K562 (cell line): ENCODE results near the gene ODF2. TPM values are rescaled to one million over a fixed set of nuclear protein-coding genes. Genes with fewer than 3 reads are reported as not detected.

Experiments
- BHLHE40 ChIP-seq: IDR thresholded peaks from 2 replicates; pipeline ENCODE4 v1.6.1; 2011; ENCODE audit warnings: low read length, improper control_type of control experiment
- CCAR2 ChIP-seq: fragments of 200-400 bp; formaldehyde crosslinking; IDR thresholded peaks from 2 replicates; pipeline ENCODE4 v1.6.1; 2017; ENCODE audit warnings: mild to moderate bottlenecking, low read depth, low read length
- GATA2 ChIP-seq: sonication (generic); formaldehyde crosslinking; IDR thresholded peaks from 2 replicates; pipeline ENCODE4 v1.4.0; 2020; ENCODE audit warnings: mild to moderate bottlenecking, missing genetic modification reagents
- ILK ChIP-seq: fragments of 450-650 bp; IDR thresholded peaks from 2 replicates; pipeline ENCODE4 v1.6.1; 2016; ENCODE audit warnings: missing genetic modification characterization, low read depth, mild to moderate bottlenecking, missing compliant biosample characterization, moderate library complexity, borderline replicate concordance
- MTA1 ChIP-seq: fragments of 450-650 bp; IDR thresholded peaks from 2 replicates; pipeline ENCODE4 v1.6.1; 2017; ENCODE audit warnings: borderline replicate concordance
- NFE2L1 ChIP-seq: fragments of 450-650 bp; IDR thresholded peaks from 2 replicates; pipeline ENCODE4 v1.6.1; 2016; ENCODE audit warnings: missing genetic modification characterization, low read depth, mild to moderate bottlenecking, missing compliant biosample characterization, moderate library complexity, borderline replicate concordance
- NFIX ChIP-seq: fragments of 250-450 bp; sonication (Bioruptor Pico); IDR thresholded peaks from 2 replicates; pipeline ENCODE4 v1.4.0; 2020; ENCODE audit warnings: low read depth, mild to moderate bottlenecking, moderate library complexity
- NFYB ChIP-seq: IDR thresholded peaks from 2 replicates; pipeline ENCODE4 v1.6.1; 2011; ENCODE audit warnings: mild to moderate bottlenecking, moderate library complexity; ENCODE audit not compliant: insufficient read length; ENCODE audit errors: extremely low read depth
- NR2C2 ChIP-seq, 2 experiments: fragments of 200-800 bp in 1 of 2; sonication (Bioruptor generic) in 1 of 2; sonication (generic) in 1 of 2; formaldehyde crosslinking in 1 of 2; IDR thresholded peaks; 2 replicates each; pipeline versions ENCODE4 v1.6.1 to v1.8.0; 2016 to 2022; ENCODE audit warnings: mild to moderate bottlenecking in 1 of 2, missing compliant biosample characterization in 1 of 2, missing genetic modification characterization in 1 of 2, missing genetic modification reagents in 1 of 2
- SETDB1 ChIP-seq: IDR thresholded peaks from one replicate; pipeline ENCODE4 v1.6.1; 2012; ENCODE audit warnings: low read length, control low read depth, inconsistent platforms
- XRCC5 ChIP-seq: fragments of 200-400 bp; formaldehyde crosslinking; IDR thresholded peaks from 2 replicates; pipeline ENCODE4 v1.6.1; 2017; ENCODE audit warnings: low read depth, mild to moderate bottlenecking, low read length
- ZNF133 ChIP-seq: fragments of 250-450 bp; sonication (Bioruptor Pico); IDR thresholded peaks from 2 replicates; pipeline ENCODE4 v1.4.0; 2020; ENCODE audit warnings: mild to moderate bottlenecking
- ZNF696 ChIP-seq: fragments of 250-450 bp; sonication (Bioruptor Pico); conservative IDR thresholded peaks from 2 replicates; pipeline ENCODE4 v1.4.0; 2020; ENCODE audit warnings: mild to moderate bottlenecking, moderate library complexity
- polyA plus RNA-seq, 8 experiments: library from polyadenylated mRNA; depleted of rRNA in 4 of 8; stranded (reverse) in 5 of 8; unstranded in 3 of 8; fragments of >200 nt; fragmentation: Nextera tagmentation in 2 of 8; fragmentation: Illumina TruSeq in 1 of 8; extraction: Ambion mirVana in 2 of 8; extraction: Trizol in 1 of 8; gene quantifications; 2 replicates each; pipeline versions ENCODE4 v1.2.1 to v1.2.3, GENCODE V29; 2011 to 2014; ENCODE audit warnings: inconsistent platforms in 1 of 8, missing spikeins in 1 of 8
- total RNA-seq, 7 experiments: library from RNA; depleted of rRNA in 6 of 7; stranded (reverse); fragments of >200 nt in 6 of 7; fragmentation: Illumina TruSeq in 2 of 7; extraction: Trizol in 2 of 7; gene quantifications; 2 replicates each; pipeline versions ENCODE4 v1.2.1 to v1.2.3, GENCODE V29; 2011 to 2021; ENCODE audit warnings: low replicate concordance in 1 of 7
- TF ChIP-seq, protein P1 (sequence below): sonication (generic); formaldehyde crosslinking; IDR thresholded peaks from 2 replicates; pipeline ENCODE4 v1.8.0; 2022; ENCODE audit warnings: mild to moderate bottlenecking, missing genetic modification reagents
- TF ChIP-seq, protein P2 (sequence below): fragments of 250-450 bp; sonication (Bioruptor Pico); IDR thresholded peaks from 2 replicates; pipeline ENCODE4 v1.4.0; 2020; ENCODE audit warnings: mild to moderate bottlenecking, moderate library complexity
- TF ChIP-seq, protein P3 (sequence below): fragments of 450-650 bp; IDR thresholded peaks from 2 replicates; pipeline ENCODE4 v1.6.1; 2018; ENCODE audit not compliant: partially characterized antibody

ODF2 gene
- total and polyA plus RNA-seq, 9 of the 15 experiments (the other 6 are each of a cell fraction or from before 2014, with no cell fraction given): 16.5 to 83.2 (median 69.7) TPM

DNA sequence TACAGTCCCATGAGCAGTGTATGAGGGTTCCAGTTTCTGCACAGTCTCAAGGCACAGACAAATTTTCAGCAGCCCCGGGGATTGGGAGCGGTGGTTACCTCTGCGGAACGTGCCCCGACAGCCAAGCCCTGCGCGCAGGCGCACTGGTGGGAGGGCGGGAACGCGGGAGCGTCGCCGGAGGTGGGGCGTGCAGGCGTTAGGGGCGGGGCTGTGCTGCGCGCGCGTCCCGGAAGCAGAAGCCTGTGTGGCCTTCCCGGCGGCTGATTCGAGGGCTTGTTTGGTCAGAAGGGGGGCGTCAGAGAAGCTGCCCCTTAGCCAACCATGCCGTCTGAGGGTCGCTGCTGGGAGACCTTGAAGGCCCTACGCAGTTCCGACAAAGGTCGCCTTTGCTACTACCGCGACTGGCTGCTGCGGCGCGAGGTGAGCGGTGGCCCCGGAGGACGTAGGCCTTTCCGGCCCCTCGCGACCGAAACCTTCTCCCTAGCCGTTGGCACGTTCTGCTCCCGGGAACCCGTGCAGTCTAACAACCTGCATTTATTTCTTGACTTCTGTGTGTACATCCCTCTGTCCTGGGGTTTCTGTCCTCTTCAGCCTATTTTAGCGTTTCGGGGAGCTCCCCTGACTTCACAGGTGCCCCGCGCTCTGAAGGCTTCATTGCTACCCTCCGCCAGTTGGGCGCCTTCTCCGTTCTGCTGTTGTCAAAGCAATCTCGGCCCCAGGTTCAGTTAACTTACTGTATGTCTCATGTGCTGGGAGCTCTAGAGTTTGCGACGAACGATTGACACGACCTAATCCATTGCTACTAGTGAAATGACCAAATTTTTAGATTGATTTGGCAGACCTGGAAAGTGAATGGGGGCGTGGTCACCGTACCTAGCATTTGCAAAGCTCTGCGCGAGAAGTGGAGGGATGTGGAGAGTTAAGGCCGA, 48.9 kb downstream of the ODF2 start, which contains the start of gene GLE1 (continued):
- TF ChIP-seq ILK (tag) (no peak), NR2C2 (CRISPR knock-in tag; IDR thresholded peaks at IDR 0.05) (peak; percentile 67; the same call in 1 of the 2 replicates), NR2C2 (tag; IDR thresholded peaks at IDR 0.05) (peak; percentile 92), CCAR2 (no peak), NFYB (no peak), ZNF696 (no peak), SETDB1 (peak; percentile 52), GATA2 (CRISPR knock-in tag) (no peak), NFE2L1 (no peak), NFIX (no peak), ZNF133 (CRISPR knock-in tag) (no peak), XRCC5 (no peak), BHLHE40 (peak; percentile 91), MTA1 (no peak)
- TF ChIP-seq, protein P1, sequence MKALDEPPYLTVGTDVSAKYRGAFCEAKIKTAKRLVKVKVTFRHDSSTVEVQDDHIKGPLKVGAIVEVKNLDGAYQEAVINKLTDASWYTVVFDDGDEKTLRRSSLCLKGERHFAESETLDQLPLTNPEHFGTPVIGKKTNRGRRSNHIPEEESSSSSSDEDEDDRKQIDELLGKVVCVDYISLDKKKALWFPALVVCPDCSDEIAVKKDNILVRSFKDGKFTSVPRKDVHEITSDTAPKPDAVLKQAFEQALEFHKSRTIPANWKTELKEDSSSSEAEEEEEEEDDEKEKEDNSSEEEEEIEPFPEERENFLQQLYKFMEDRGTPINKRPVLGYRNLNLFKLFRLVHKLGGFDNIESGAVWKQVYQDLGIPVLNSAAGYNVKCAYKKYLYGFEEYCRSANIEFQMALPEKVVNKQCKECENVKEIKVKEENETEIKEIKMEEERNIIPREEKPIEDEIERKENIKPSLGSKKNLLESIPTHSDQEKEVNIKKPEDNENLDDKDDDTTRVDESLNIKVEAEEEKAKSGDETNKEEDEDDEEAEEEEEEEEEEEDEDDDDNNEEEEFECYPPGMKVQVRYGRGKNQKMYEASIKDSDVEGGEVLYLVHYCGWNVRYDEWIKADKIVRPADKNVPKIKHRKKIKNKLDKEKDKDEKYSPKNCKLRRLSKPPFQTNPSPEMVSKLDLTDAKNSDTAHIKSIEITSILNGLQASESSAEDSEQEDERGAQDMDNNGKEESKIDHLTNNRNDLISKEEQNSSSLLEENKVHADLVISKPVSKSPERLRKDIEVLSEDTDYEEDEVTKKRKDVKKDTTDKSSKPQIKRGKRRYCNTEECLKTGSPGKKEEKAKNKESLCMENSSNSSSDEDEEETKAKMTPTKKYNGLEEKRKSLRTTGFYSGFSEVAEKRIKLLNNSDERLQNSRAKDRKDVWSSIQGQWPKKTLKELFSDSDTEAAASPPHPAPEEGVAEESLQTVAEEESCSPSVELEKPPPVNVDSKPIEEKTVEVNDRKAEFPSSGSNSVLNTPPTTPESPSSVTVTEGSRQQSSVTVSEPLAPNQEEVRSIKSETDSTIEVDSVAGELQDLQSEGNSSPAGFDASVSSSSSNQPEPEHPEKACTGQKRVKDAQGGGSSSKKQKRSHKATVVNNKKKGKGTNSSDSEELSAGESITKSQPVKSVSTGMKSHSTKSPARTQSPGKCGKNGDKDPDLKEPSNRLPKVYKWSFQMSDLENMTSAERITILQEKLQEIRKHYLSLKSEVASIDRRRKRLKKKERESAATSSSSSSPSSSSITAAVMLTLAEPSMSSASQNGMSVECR (CRISPR knock-in tag): peak; percentile 92
- TF ChIP-seq, protein P2, sequence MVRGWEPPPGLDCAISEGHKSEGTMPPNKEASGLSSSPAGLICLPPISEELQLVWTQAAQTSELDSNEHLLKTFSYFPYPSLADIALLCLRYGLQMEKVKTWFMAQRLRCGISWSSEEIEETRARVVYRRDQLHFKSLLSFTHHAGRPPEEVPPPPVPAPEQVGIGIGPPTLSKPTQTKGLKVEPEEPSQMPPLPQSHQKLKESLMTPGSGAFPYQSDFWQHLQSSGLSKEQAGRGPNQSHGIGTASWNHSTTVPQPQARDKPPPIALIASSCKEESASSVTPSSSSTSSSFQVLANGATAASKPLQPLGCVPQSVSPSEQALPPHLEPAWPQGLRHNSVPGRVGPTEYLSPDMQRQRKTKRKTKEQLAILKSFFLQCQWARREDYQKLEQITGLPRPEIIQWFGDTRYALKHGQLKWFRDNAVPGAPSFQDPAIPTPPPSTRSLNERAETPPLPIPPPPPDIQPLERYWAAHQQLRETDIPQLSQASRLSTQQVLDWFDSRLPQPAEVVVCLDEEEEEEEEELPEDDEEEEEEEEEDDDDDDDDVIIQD: peak; percentile 18; the same call in 1 of the 2 replicates
- TF ChIP-seq, protein P3, sequence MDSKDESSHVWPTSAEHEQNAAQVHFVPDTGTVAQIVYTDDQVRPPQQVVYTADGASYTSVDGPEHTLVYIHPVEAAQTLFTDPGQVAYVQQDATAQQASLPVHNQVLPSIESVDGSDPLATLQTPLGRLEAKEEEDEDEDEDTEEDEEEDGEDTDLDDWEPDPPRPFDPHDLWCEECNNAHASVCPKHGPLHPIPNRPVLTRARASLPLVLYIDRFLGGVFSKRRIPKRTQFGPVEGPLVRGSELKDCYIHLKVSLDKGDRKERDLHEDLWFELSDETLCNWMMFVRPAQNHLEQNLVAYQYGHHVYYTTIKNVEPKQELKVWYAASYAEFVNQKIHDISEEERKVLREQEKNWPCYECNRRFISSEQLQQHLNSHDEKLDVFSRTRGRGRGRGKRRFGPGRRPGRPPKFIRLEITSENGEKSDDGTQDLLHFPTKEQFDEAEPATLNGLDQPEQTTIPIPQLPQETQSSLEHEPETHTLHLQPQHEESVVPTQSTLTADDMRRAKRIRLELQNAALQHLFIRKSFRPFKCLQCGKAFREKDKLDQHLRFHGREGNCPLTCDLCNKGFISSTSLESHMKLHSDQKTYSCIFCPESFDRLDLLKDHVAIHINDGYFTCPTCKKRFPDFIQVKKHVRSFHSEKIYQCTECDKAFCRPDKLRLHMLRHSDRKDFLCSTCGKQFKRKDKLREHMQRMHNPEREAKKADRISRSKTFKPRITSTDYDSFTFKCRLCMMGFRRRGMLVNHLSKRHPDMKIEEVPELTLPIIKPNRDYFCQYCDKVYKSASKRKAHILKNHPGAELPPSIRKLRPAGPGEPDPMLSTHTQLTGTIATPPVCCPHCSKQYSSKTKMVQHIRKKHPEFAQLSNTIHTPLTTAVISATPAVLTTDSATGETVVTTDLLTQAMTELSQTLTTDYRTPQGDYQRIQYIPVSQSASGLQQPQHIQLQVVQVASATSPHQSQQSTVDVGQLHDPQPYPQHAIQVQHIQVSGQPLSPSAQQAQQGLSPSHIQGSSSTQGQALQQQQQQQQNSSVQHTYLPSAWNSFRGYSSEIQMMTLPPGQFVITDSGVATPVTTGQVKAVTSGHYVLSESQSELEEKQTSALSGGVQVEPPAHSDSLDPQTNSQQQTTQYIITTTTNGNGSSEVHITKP: peak; percentile 37
